Bronchial smooth muscle cell (primary cell): ENCODE results near the gene RAB2B. TPM values are rescaled to one million over a fixed set of nuclear protein-coding genes. Genes with fewer than 3 reads are reported as not detected.

Experiments
- total RNA-seq: library from RNA; depleted of rRNA; stranded (reverse); fragments of >200 nt; gene quantifications from 2 replicates; pipeline ENCODE4 v1.2.1, GENCODE V29; 2014

Gene RAB2B
- total RNA-seq, result 16.9 and 26.6 TPM in 2 replicates

GRCh38 chr14:21476925-21477681 is at the start of gene RAB2B, which contains the start of gene TOX4:
RAB2B (minus strand) TSS chr14:21476959; CDS start chr14:21476872, 87 bp downstream.
TOX4 (plus strand) TSS chr14:21477195; CDS start chr14:21477279, 84 bp downstream.

GRCh38 chr14:21525962-21526671 is 49.4 kb upstream of the RAB2B start, which contains the start of gene SALL2:
SALL2 (minus strand) TSS chr14:21526346; CDS start chr14:21526127, 219 bp downstream.

GRCh38 chr14:21510735-21511657 is 34.2 kb upstream of the RAB2B start, which contains the start of gene METTL3:
METTL3 (minus strand) TSS chr14:21511340; CDS start chr14:21511223, 117 bp downstream.

GRCh38 chr14:21455912-21456667 is 20.7 kb downstream of the RAB2B start, which contains the start of gene CHD8:
CHD8 (minus strand) TSS chr14:21456123; CDS start chr14:21431643, 24,480 bp downstream.

Other genes starting within 250 kb of the RAB2B start
- 581 and 824 TPM in 2 replicates for gene HNRNPC, start 207.5 kb downstream of the RAB2B start, total RNA-seq
- gene RPGRIP1, start 196.9 kb downstream of the RAB2B start, total RNA-seq, result 0.16 TPM in 1 of 2 replicates, not detected in the other
- gene SUPT16H, start 92.9 kb downstream of the RAB2B start, total RNA-seq, result 61.8 and 70.7 TPM in 2 replicates
- 41.5 and 42.3 TPM in 2 replicates for gene CHD8, start 20.8 kb downstream of the RAB2B start, total RNA-seq
- gene TOX4, start 236 bp upstream of the RAB2B start, total RNA-seq, result 20.2 and 31.8 TPM in 2 replicates
- 36.7 and 54.0 TPM in 2 replicates for gene METTL3, start 34.4 kb upstream of the RAB2B start, total RNA-seq
- 2.9 and 3.6 TPM in 2 replicates for gene SALL2, start 49.4 kb upstream of the RAB2B start, total RNA-seq
- not detected in 2 replicates for gene OR10G3, start 103.1 kb upstream of the RAB2B start, total RNA-seq
- not detected in 2 replicates for gene OR10G2, start 158.0 kb upstream of the RAB2B start, total RNA-seq
- gene OR4E2, start 176.9 kb upstream of the RAB2B start, total RNA-seq, result not detected in 2 replicates
- not detected in 2 replicates for gene OR4E1, start 196.9 kb upstream of the RAB2B start, total RNA-seq